NCI-H2171 (cell line): ENCODE data around the gene SERPINC1.
"Not testable (repeated sequence)": the region's sequence is repeated elsewhere in the genome, so short reads cannot be mapped to it uniquely, and the experiment has no call there.

ENCODE experiments used
- DNase-seq: peaks from one replicate; lab custom pipeline; 2025; lab: John Stamatoyannopoulos, UW

SERPINC1 gene

GRCh38 chr1:173889885-173890284 is 27.2 kb downstream of the SERPINC1 start:
- DNase-seq: no peak

- DNase-seq: no peak
Observed at GRCh38 chr1:173888749-173889148, 28.4 kb downstream of the SERPINC1 start.

GRCh38 chr1:173887627-173888026 is 29.5 kb downstream of the SERPINC1 start:
- no peak for DNase-seq

GRCh38 chr1:173886746-173887611 is 30.1 kb downstream of the SERPINC1 start:
- no peak for DNase-seq

- DNase-seq: no peak
Observed at GRCh38 chr1:173884701-173885100, 32.4 kb downstream of the SERPINC1 start.

GRCh38 chr1:173881117-173881516 is 36.0 kb downstream of the SERPINC1 start:
- DNase-seq: not testable (repeated sequence)

GRCh38 chr1:173878251-173878650 is 38.9 kb downstream of the SERPINC1 start:
- no peak for DNase-seq

GRCh38 chr1:173876732-173877131 is 40.4 kb downstream of the SERPINC1 start:
- DNase-seq: no peak

- no peak for DNase-seq
Observed at GRCh38 chr1:173871500-173871899, 45.6 kb downstream of the SERPINC1 start.

- no peak for DNase-seq
Observed at GRCh38 chr1:173871091-173871490, 46.0 kb downstream of the SERPINC1 start.

- no peak for DNase-seq
Observed at GRCh38 chr1:173870252-173871075, 46.7 kb downstream of the SERPINC1 start.

GRCh38 chr1:173869021-173869359 is 48.1 kb downstream of the SERPINC1 start:
- DNase-seq: no peak

- peak; percentile 94 for DNase-seq
Observed at GRCh38 chr1:173868266-173869020, 48.7 kb downstream of the SERPINC1 start, which contains the start of gene ZBTB37. ZBTB37 (plus strand) TSS chr1:173868380; CDS start chr1:173870226, 1,846 bp downstream.

GRCh38 chr1:173867753-173868265 is 49.3 kb downstream of the SERPINC1 start, which contains the start of gene GAS5:
GAS5 (minus strand) TSS chr1:173867989.
- DNase-seq: peak; percentile 99

- no peak for DNase-seq
Observed at GRCh38 chr1:173867141-173867752, 49.9 kb downstream of the SERPINC1 start.

GRCh38 chr1:173866413-173867115 is 50.6 kb downstream of the SERPINC1 start:
- no peak for DNase-seq

- DNase-seq: no peak
Observed at GRCh38 chr1:173865468-173866164, 51.5 kb downstream of the SERPINC1 start.

GRCh38 chr1:173864179-173864867 is 52.8 kb downstream of the SERPINC1 start:
- no peak for DNase-seq
